Right hindlimb (tissue), 1 donor: ENCODE results near the gene SCEL.
"Not testable (repeated sequence)": the region's sequence is repeated elsewhere in the genome, so short reads cannot be mapped to it uniquely, and the experiment has no call there.

Source experiments
- DNase-seq: peaks from one replicate; pipeline ENCODE4 v3.0.0-alpha.2; 2018

Gene SCEL

GRCh38 chr13:77535448-77535847, at the start of gene SCEL:
Gene SCEL, plus strand, starts transcription at chr13:77535706. Its CDS starts 20,170 bp downstream, at chr13:77555876.
- DNase-seq = no peak

- DNase-seq = no peak
These were observed 45.8 kb upstream of the SCEL start for GRCh38 chr13:77489566-77490337.

- no peak for DNase-seq
These were observed 42.5 kb upstream of the SCEL start for GRCh38 chr13:77492982-77493381.

- DNase-seq = no peak
These were observed 41.3 kb upstream of the SCEL start for GRCh38 chr13:77494226-77494625.

GRCh38 chr13:77497350-77497749, 38.2 kb upstream of the SCEL start:
- no peak for DNase-seq

- DNase-seq = no peak
These were observed 37.7 kb upstream of the SCEL start for GRCh38 chr13:77497835-77498234.

- DNase-seq = no peak
These were observed 33.3 kb upstream of the SCEL start for GRCh38 chr13:77502104-77502720.

GRCh38 chr13:77503398-77503797, 32.1 kb upstream of the SCEL start:
- no peak for DNase-seq

GRCh38 chr13:77506874-77507273, 28.6 kb upstream of the SCEL start:
- no peak for DNase-seq

GRCh38 chr13:77507931-77508776, 27.4 kb upstream of the SCEL start:
- DNase-seq = no peak

- DNase-seq = no peak
These were observed 26.4 kb upstream of the SCEL start for GRCh38 chr13:77508959-77509620.

- DNase-seq = no peak
These were observed 25.4 kb upstream of the SCEL start for GRCh38 chr13:77510156-77510555.

- DNase-seq = no peak
These were observed 24.0 kb upstream of the SCEL start for GRCh38 chr13:77511552-77511951.

GRCh38 chr13:77513719-77514335, 21.7 kb upstream of the SCEL start:
- no peak for DNase-seq

- no peak for DNase-seq
These were observed 21.2 kb upstream of the SCEL start for GRCh38 chr13:77514336-77514726.

GRCh38 chr13:77515785-77516184, 19.7 kb upstream of the SCEL start:
- DNase-seq = no peak

- DNase-seq = no peak
These were observed 19.1 kb upstream of the SCEL start for GRCh38 chr13:77516342-77516789.

- DNase-seq = no peak
These were observed 17.2 kb upstream of the SCEL start for GRCh38 chr13:77518266-77518665.

- not testable (repeated sequence) for DNase-seq
These were observed 16.1 kb upstream of the SCEL start for GRCh38 chr13:77519396-77519795.

GRCh38 chr13:77519808-77520207, 15.7 kb upstream of the SCEL start:
- DNase-seq = no peak

GRCh38 chr13:77521194-77521593, 14.3 kb upstream of the SCEL start:
- DNase-seq = no peak

GRCh38 chr13:77521595-77522367, 13.7 kb upstream of the SCEL start:
- no peak for DNase-seq
